Measurements from ENCODE around the gene RELT. TPM values are rescaled to one million over a fixed set of nuclear protein-coding genes. Genes with fewer than 3 reads are reported as not detected.

RELT gene
- total and polyA plus RNA-seq, 3 donors from 2014 or later: 6.2 to 8.6 (median 8.4) TPM

DNA sequence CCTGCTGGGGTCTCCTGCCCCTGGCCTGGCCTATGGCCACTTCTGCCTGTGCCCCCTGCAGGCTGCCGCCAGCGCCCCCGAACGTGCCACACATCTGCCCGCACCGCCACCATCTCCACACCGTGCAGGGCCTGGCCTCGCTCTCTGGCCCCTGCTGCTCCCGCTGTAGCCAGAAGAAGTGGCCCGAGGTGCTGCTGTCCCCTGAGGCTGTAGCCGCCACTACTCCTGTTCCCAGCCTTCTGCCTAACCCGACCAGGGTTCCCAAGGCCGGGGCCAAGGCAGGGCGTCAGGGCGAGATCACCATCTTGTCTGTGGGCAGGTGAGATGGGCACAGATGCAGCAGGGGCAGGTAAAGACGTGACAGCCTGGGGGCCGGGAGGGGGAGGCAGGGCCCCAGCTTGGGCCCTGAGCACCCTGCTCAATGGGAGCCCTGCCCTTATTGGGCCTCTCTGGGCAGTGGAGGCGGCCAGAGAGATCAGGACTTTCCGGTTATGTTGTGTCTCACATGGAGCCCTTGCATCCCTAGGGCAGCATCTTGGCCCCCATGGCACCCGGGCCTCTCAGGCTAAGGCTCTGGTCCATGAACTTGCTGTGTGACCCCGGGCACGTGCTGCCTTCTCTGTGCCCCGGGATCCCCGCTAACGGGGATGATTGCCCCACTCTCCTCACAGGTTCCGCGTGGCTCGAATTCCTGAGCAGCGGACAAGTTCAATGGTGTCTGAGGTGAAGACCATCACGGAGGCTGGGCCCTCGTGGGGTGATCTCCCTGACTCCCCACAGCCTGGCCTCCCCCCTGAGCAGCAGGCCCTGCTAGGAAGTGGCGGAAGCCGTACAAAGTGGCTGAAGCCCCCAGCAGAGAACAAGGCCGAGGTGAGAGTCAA is 18.5 kb downstream of the RELT start:
- intact Hi-C loops (cut with DNase I; ENCODE audit: low total_unique reads): loop anchor here (10.0 kb wide), 2 partner anchors 50 to 260 kb away; no protein-coding TSS in a partner anchor
- H3K4me3 ChIP-seq: no peak overlapping the region
- H3K36me3 ChIP-seq (ENCODE audit: low read depth, missing control alignments): no peaks in the 10 kb centered on the region
- H3K4me1 ChIP-seq: no peaks in the 10 kb centered on the region
- no peak for DNase-seq
- 63 to 89% methylated on average over 2 to 34 of the region's 34 CpGs for WGBS, 2 donors
- no peak for TF ChIP-seq POLR2A (IDR thresholded peaks at IDR 0.05)
- TF ChIP-seq, protein P1, sequence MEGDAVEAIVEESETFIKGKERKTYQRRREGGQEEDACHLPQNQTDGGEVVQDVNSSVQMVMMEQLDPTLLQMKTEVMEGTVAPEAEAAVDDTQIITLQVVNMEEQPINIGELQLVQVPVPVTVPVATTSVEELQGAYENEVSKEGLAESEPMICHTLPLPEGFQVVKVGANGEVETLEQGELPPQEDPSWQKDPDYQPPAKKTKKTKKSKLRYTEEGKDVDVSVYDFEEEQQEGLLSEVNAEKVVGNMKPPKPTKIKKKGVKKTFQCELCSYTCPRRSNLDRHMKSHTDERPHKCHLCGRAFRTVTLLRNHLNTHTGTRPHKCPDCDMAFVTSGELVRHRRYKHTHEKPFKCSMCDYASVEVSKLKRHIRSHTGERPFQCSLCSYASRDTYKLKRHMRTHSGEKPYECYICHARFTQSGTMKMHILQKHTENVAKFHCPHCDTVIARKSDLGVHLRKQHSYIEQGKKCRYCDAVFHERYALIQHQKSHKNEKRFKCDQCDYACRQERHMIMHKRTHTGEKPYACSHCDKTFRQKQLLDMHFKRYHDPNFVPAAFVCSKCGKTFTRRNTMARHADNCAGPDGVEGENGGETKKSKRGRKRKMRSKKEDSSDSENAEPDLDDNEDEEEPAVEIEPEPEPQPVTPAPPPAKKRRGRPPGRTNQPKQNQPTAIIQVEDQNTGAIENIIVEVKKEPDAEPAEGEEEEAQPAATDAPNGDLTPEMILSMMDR (IDR thresholded peaks at IDR 0.05): no peak
- no peaks in the 10 kb centered on the region for H3K27me3 ChIP-seq
- H3K27ac ChIP-seq: no peak overlapping the region
- H3K9me3 ChIP-seq: no peaks in the 10 kb centered on the region

DNA sequence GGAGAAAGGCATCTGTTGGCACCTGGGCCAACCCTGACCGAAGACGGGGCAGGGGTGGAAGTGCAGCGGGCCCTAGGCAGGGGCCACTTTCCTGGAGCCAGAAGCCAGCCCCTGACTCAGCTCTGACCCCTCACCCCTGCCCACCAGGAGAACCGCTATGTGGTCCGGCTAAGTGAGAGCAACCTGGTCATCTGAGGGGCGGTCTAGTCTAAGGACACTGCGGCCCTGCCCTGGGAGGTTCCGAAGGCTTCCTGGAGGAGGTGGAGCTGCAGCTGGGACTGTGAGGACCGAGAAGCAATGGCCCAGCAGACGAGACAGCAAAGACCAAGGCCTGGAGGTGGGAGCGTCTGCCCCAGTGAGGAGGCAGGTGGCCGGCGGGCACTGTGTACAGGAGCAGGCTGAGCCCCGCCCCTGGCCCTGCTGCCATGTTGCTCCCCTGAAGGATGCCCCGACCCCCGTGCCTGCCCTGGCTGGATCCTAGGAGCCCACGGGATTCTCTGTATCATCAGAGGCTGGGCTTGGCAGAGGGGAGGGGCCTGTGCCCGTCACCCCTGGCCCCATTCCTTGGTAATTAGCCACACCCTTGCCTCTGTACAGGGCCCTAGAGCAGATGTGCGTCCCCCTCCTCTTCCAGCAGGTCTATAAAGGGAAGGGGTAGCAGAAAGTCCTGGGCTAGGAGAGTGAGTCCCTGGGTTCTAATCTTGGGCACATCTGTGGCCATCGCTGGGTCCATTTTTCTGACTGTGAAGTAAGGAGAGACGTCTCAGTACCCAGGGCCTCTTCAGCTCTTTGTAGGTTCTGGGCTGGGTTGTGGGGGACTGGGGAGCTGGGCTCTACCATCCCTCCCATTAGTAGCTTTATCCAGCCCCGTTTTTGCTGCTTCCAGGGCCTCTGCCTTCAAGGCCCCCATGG is 19.4 kb downstream of the RELT start:
- H3K4me1 ChIP-seq: no peaks in the 10 kb centered on the region
- no peaks in the 10 kb centered on the region for H3K36me3 ChIP-seq (ENCODE audit: low read depth, missing control alignments)
- no peak for DNase-seq
- H3K9me3 ChIP-seq: no peaks in the 10 kb centered on the region
- intact Hi-C loops (cut with DNase I; ENCODE audit: low total_unique reads): loop anchor here (10.0 kb wide), 2 partner anchors 51 to 259 kb away; no protein-coding TSS in a partner anchor
- no peaks in the 10 kb centered on the region for H3K27me3 ChIP-seq
- no peak overlapping the region for H3K4me3 ChIP-seq
- H3K27ac ChIP-seq: no peak overlapping the region
- 86 to 88% methylated on average over 12 to 19 of the region's 22 CpGs for WGBS, 2 donors
- TF ChIP-seq, protein P1 (IDR thresholded peaks at IDR 0.05): no peak
- TF ChIP-seq POLR2A (IDR thresholded peaks at IDR 0.05): no peak

DNA sequence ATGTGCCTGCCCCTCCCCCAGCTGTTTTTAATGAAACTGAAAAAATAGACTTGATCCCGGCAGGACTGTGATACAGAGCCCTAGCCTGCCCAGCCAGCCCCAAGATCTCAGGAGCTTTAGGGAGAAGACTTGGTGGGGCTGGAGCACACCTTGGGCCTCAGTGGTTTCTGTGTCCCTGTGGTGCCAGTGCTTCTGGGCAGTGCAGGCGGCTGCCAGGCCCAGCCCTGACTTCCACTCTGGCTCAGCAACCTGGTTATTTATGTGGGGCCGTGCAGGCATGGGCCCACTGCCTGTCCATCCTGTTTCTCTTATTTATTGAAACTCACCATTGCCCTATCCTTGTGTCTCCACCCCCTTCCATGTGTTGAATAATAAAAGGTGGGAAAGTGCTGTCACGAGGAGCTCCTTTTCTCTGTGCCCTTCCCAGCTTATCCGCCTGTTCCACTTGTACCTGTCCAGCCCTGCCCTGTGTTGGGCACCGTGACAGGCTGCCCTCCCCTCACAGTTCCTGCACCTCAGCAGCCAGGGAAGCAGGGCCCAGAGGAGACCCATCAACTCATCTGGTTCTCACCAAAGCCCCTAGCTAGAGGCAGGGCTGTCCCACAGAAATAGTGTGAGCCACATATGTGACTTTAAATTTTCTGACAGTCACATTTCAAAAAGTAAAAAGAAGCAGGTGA is 20.2 kb downstream of the RELT start:
- H3K4me1 ChIP-seq: no peaks in the 10 kb centered on the region
- no peaks in the 10 kb centered on the region for H3K36me3 ChIP-seq (ENCODE audit: low read depth, missing control alignments)
- H3K27me3 ChIP-seq: no peaks in the 10 kb centered on the region
- no peaks in the 10 kb centered on the region for H3K9me3 ChIP-seq
- TF ChIP-seq, protein P1 (IDR thresholded peaks at IDR 0.05): no peak
- TF ChIP-seq POLR2A (IDR thresholded peaks at IDR 0.05): no peak
- no peak overlapping the region for H3K4me3 ChIP-seq
- intact Hi-C loops (cut with DNase I; ENCODE audit: low total_unique reads): loop anchor here (10.0 kb wide), 2 partner anchors 52 to 258 kb away; no protein-coding TSS in a partner anchor
- no peak overlapping the region for H3K27ac ChIP-seq
- 80 to 89% methylated on average over 6 of the region's 6 CpGs for WGBS, 2 donors
- no peak for DNase-seq

DNA sequence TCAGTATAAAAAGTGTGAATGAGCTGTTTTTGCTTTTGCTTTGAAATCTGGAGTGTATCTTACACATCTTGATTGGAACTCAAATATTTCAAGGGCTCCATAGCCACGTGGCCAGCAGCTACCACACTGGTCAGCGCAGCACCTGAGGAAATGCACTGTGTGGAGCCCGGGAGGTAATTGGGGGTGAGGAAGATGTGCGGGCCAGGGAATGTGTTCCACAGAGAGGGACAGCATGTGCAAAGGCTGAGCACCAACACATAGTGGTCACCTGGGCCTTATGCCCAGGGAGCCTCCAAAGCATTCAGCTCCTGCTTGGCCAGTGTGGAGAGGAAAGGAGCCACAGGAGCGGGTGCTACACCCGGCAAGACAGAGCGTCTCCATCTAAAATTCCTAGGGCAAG is 20.8 kb downstream of the RELT start:
- no peak for DNase-seq
- Histone ChIP-seq H3K9me3 (no peaks in the 10 kb centered on the region), H3K27me3 (no peaks in the 10 kb centered on the region), H3K36me3 (ENCODE audit: low read depth, missing control alignments) (no peaks in the 10 kb centered on the region), H3K27ac (no peak overlapping the region), H3K4me3 (no peak overlapping the region), H3K4me1 (no peaks in the 10 kb centered on the region)
- intact Hi-C loops (cut with DNase I; ENCODE audit: low total_unique reads): loop anchor here (10.0 kb wide), 2 partner anchors 52 to 258 kb away; no protein-coding TSS in a partner anchor
- WGBS, 2 donors: 82 to 88% methylated on average over 7 of the region's 7 CpGs
- TF ChIP-seq, protein P1 (IDR thresholded peaks at IDR 0.05): no peak
- TF ChIP-seq POLR2A (IDR thresholded peaks at IDR 0.05): no peak

Measured in testis (tissue), 3 donors.